CD4-positive, CD25-positive, alpha-beta regulatory T cell (primary cell): ENCODE measurements around the gene SLC25A29. TPM values are rescaled to one million over a fixed set of nuclear protein-coding genes. Genes with fewer than 3 reads are reported as not detected.
"Not testable (repeated sequence)": the region's sequence is repeated elsewhere in the genome, so short reads cannot be mapped to it uniquely, and the experiment has no call there.

Experiments
- ATAC-seq, 2 donors: fragments of 150-1000 bp; cut with Tn5 transposase; one replicate each; pipeline ENCODE4 v1.10.0; 2021; ENCODE audit warnings: low read depth in 2 of 2, moderate number of reproducible peaks in 2 of 2, moderate library complexity in 1 of 2
- DNase-seq, 3 donors: peaks; one replicate each; pipeline versions ENCODE4 v3.0.0 to v3.0.0-alpha.2; 2012 to 2022; ENCODE audit warnings: mixed read lengths in 1 of 3
- H3K27ac ChIP-seq: one replicate; pipeline ENCODE4 v1.7.0; 2013; ENCODE audit warnings: mild to moderate bottlenecking, low read length; ENCODE audit not compliant: insufficient read depth, poor library complexity, severe bottlenecking
- H3K27me3 ChIP-seq: one replicate; pipeline ENCODE4 v1.7.0; 2013; ENCODE audit warnings: low read length; ENCODE audit not compliant: control insufficient read depth, insufficient read depth
- H3K36me3 ChIP-seq: one replicate; pipeline ENCODE4 v1.7.0; 2013; ENCODE audit warnings: mild to moderate bottlenecking, low read length, moderate library complexity; ENCODE audit not compliant: control insufficient read depth, insufficient read depth
- H3K4me1 ChIP-seq: 2 replicates; pipeline ENCODE4 v1.7.0; 2013; ENCODE audit warnings: mild to moderate bottlenecking, low read length; ENCODE audit not compliant: insufficient read depth, control insufficient read depth, poor library complexity, severe bottlenecking
- H3K4me3 ChIP-seq: one replicate; pipeline ENCODE4 v1.7.0; 2013; ENCODE audit warnings: low read depth, mild to moderate bottlenecking, low read length, moderate library complexity
- H3K9me3 ChIP-seq, 2 experiments: 1 replicate in 1 of 2; 2 replicates in 1 of 2; pipeline ENCODE4 v1.7.0; 2013; ENCODE audit warnings: low read length in 2 of 2, mild to moderate bottlenecking in 1 of 2, moderate library complexity in 1 of 2; ENCODE audit not compliant: control insufficient read depth in 2 of 2
- H3K27ac Mint-ChIP-seq, 3 donors: one replicate each; pipeline ENCODE4 v1.8.0; 2020 to 2022; ENCODE audit warnings: mild to moderate bottlenecking in 3 of 3, mixed read lengths in 3 of 3, moderate library complexity in 2 of 3
- H3K27me3 Mint-ChIP-seq: one replicate; pipeline ENCODE4 v1.8.0; 2022; ENCODE audit warnings: mild to moderate bottlenecking, mixed read lengths
- H3K36me3 Mint-ChIP-seq: one replicate; pipeline ENCODE4 v1.8.0; 2020; ENCODE audit warnings: mixed read lengths
- H3K4me1 Mint-ChIP-seq, 4 donors: one replicate each; pipeline ENCODE4 v1.8.0; 2020 to 2022; ENCODE audit warnings: mixed read lengths in 4 of 4, mild to moderate bottlenecking in 1 of 4
- H3K4me3 Mint-ChIP-seq, 4 donors: one replicate each; pipeline ENCODE4 v1.8.0; 2020 to 2022; ENCODE audit warnings: mild to moderate bottlenecking in 4 of 4, mixed read lengths in 4 of 4, moderate library complexity in 3 of 4
- H3K9me3 Mint-ChIP-seq, 7 donors: one replicate each; pipeline ENCODE4 v1.8.0; 2020 to 2022; ENCODE audit warnings: mixed read lengths in 7 of 7, mild to moderate bottlenecking in 3 of 7, moderate library complexity in 2 of 7
- polyA plus RNA-seq, 4 donors: library from polyadenylated mRNA; unstranded; fragments of 300-500 nt; fragmentation: Illumina TruSeq; gene quantifications; one replicate each; pipeline ENCODE4 v1.2.3, GENCODE V29; 2021
- total RNA-seq: library from RNA; stranded (reverse); gene quantifications from one replicate; pipeline ENCODE4 v1.2.3, GENCODE V29; 2022

SLC25A29 gene
- total and polyA plus RNA-seq, 5 donors from 2014 or later: 0.69 to 7.9 (median 2.3) TPM

- peaks cover 14% of the 10 kb centered on the region for H3K4me1 ChIP-seq
- ATAC-seq (no peak), DNase-seq (no peak)
- Mint-ChIP-seq H3K36me3 (peaks cover 4% of the 10 kb centered on the region), H3K9me3 (no peaks in the 10 kb centered on the region), H3K4me3 (peak overlapping the region; percentile 64 to 92 (median 74)), H3K27ac (peak overlapping the region; percentile 60 to 95 (median 62)), H3K4me1 (peaks cover 4 to 17% (median 14%) of the 10 kb centered on the region in 4 donors), H3K27me3 (no peaks in the 10 kb centered on the region)
- peaks cover 18% of the 10 kb centered on the region for H3K36me3 ChIP-seq
- no peaks in the 10 kb centered on the region for H3K27me3 ChIP-seq
- no peak overlapping the region for H3K27ac ChIP-seq
- no peak overlapping the region for H3K4me3 ChIP-seq
- no peaks in the 10 kb centered on the region for H3K9me3 ChIP-seq
Measured at GRCh38 chr14:100283984-100284881, 22.0 kb downstream of the SLC25A29 start.

GRCh38 chr14:100283436-100283835, 22.8 kb downstream of the SLC25A29 start:
- not testable (repeated sequence) for H3K27ac Mint-ChIP-seq, H3K4me3 ChIP-seq, H3K36me3 Mint-ChIP-seq, H3K27me3 ChIP-seq, H3K9me3 ChIP-seq, H3K9me3 Mint-ChIP-seq, H3K27ac ChIP-seq, ATAC-seq, H3K27me3 Mint-ChIP-seq, DNase-seq
- H3K36me3 ChIP-seq: peaks cover 22% of the 10 kb centered on the region
- H3K4me3 Mint-ChIP-seq: peak overlapping the region in 2 of 4 donors; percentile 19 to 64
- H3K4me1 ChIP-seq: peaks cover 16% of the 10 kb centered on the region
- H3K4me1 Mint-ChIP-seq: peaks cover 11 to 25% (median 22%) of the 10 kb centered on the region in 4 donors

- peaks cover 17% of the 10 kb centered on the region for H3K4me1 ChIP-seq
- DNase-seq (no peak), ATAC-seq (no peak)
- no peaks in the 10 kb centered on the region for H3K27me3 ChIP-seq
- Mint-ChIP-seq H3K4me3 (peak overlapping the region; percentile 19 to 82 (median 40)), H3K9me3 (no peaks in the 10 kb centered on the region), H3K27me3 (no peaks in the 10 kb centered on the region), H3K4me1 (peaks cover 13 to 28% (median 25%) of the 10 kb centered on the region in 4 donors), H3K27ac (no peak overlapping the region), H3K36me3 (peaks cover 4% of the 10 kb centered on the region)
- peaks cover 26% of the 10 kb centered on the region for H3K36me3 ChIP-seq
- no peak overlapping the region for H3K27ac ChIP-seq
- no peak overlapping the region for H3K4me3 ChIP-seq
- H3K9me3 ChIP-seq: no peaks in the 10 kb centered on the region
Measured at GRCh38 chr14:100282766-100283419, 23.4 kb downstream of the SLC25A29 start.

- no peaks in the 10 kb centered on the region for H3K27me3 ChIP-seq
- H3K36me3 ChIP-seq: peaks cover 32% of the 10 kb centered on the region
- Mint-ChIP-seq H3K4me1 (peaks cover 13 to 31% (median 27%) of the 10 kb centered on the region in 4 donors), H3K9me3 (no peaks in the 10 kb centered on the region), H3K36me3 (peaks cover 4% of the 10 kb centered on the region), H3K27me3 (no peaks in the 10 kb centered on the region), H3K27ac (no peak overlapping the region), H3K4me3 (peak overlapping the region in 1 of 4 donors; percentile 42)
- DNase-seq: no peak
- H3K4me1 ChIP-seq: peaks cover 17% of the 10 kb centered on the region
- H3K9me3 ChIP-seq: no peaks in the 10 kb centered on the region
- H3K4me3 ChIP-seq: no peak overlapping the region
- no peak for ATAC-seq
- H3K27ac ChIP-seq: no peak overlapping the region
Measured at GRCh38 chr14:100282083-100282350, 24.2 kb downstream of the SLC25A29 start.

- H3K27me3 ChIP-seq: no peaks in the 10 kb centered on the region
- no peak overlapping the region for H3K27ac Mint-ChIP-seq
- H3K9me3 Mint-ChIP-seq: no peaks in the 10 kb centered on the region
- no peak for ATAC-seq
- peaks cover 4% of the 10 kb centered on the region for H3K36me3 Mint-ChIP-seq
- no peak overlapping the region for H3K27ac ChIP-seq
- no peak for DNase-seq
- peaks cover 37% of the 10 kb centered on the region for H3K36me3 ChIP-seq
- H3K27me3 Mint-ChIP-seq: no peaks in the 10 kb centered on the region
- no peak overlapping the region for H3K4me3 ChIP-seq
- no peaks in the 10 kb centered on the region for H3K9me3 ChIP-seq
- H3K4me3 Mint-ChIP-seq: peak overlapping the region in 1 of 4 donors; percentile 42
- peaks cover 17% of the 10 kb centered on the region for H3K4me1 ChIP-seq
- peaks cover 13 to 33% (median 28%) of the 10 kb centered on the region in 4 donors for H3K4me1 Mint-ChIP-seq
Measured at GRCh38 chr14:100281286-100282082, 24.8 kb downstream of the SLC25A29 start.

GRCh38 chr14:100279563-100279962, 26.7 kb downstream of the SLC25A29 start:
- Mint-ChIP-seq H3K9me3 (no peaks in the 10 kb centered on the region), H3K4me1 (peaks cover 22 to 42% (median 37%) of the 10 kb centered on the region in 4 donors), H3K27me3 (no peaks in the 10 kb centered on the region), H3K36me3 (peaks cover 4% of the 10 kb centered on the region), H3K27ac (peak overlapping the region in 2 of 3 donors; percentile 47 to 68), H3K4me3 (no peak overlapping the region)
- H3K27ac ChIP-seq: no peak overlapping the region
- no peaks in the 10 kb centered on the region for H3K27me3 ChIP-seq
- H3K4me1 ChIP-seq: peaks cover 5% of the 10 kb centered on the region
- ATAC-seq: no peak
- no peak for DNase-seq
- peaks cover 44% of the 10 kb centered on the region for H3K36me3 ChIP-seq
- no peaks in the 10 kb centered on the region for H3K9me3 ChIP-seq
- H3K4me3 ChIP-seq: no peak overlapping the region

- Histone ChIP-seq H3K4me3 (no peak overlapping the region), H3K9me3 (no peaks in the 10 kb centered on the region), H3K27ac (no peak overlapping the region), H3K27me3 (no peaks in the 10 kb centered on the region), H3K36me3 (peaks cover 48% of the 10 kb centered on the region), H3K4me1 (peaks cover 8% of the 10 kb centered on the region)
- ATAC-seq (no peak), DNase-seq (no peak)
- Mint-ChIP-seq H3K27ac (peak overlapping the region; percentile 23 to 47 (median 40)), H3K9me3 (no peaks in the 10 kb centered on the region), H3K27me3 (no peaks in the 10 kb centered on the region), H3K4me1 (peaks cover 27 to 45% (median 39%) of the 10 kb centered on the region in 4 donors), H3K36me3 (peaks cover 4% of the 10 kb centered on the region), H3K4me3 (no peak overlapping the region)
Measured at GRCh38 chr14:100279133-100279532, 27.1 kb downstream of the SLC25A29 start.
